Renal cortex interstitium (tissue), 11 donors: ENCODE results near the gene TRHDE. TPM values are rescaled to one million over a fixed set of nuclear protein-coding genes. Genes with fewer than 3 reads are reported as not detected.

Experiments
- DNase-seq, 11 donors: peaks; one replicate each; pipeline ENCODE4 v3.0.0-alpha.2; 2013; ENCODE audit warnings: low read depth in 9 of 11, low spot score in 4 of 11; ENCODE audit errors: extremely low read depth in 1 of 11
- polyA plus RNA-seq, 3 donors: library from polyadenylated mRNA; unstranded; fragments of 120-200 nt; gene quantifications; one replicate each; pipeline ENCODE4 v1.2.1, GENCODE V29; 2013; ENCODE audit not compliant: insufficient read length in 3 of 3

The TRHDE gene
- polyA plus RNA-seq, 3 donors = 20.6 to 27.5 (median 23.0) TPM

DNA sequence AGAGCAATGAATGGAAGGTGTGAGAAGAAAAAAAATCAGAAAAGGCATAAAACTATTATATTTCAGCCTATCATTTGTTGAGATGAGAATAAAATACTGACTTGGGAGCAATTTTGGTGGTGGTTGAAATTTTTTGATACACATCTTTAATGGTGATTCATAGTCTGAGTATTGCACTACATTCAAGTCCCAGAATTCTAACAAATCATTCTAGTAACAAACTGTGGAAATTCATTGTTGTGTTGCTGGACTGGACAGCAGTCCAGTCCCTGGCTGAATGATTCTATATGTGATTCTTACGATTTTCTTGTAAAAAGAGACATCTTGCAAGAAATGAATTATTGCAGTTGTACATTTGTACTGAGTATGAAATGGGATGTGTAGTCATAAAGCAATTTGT is 268.6 kb downstream of the TRHDE start:
- no peak for DNase-seq

DNA sequence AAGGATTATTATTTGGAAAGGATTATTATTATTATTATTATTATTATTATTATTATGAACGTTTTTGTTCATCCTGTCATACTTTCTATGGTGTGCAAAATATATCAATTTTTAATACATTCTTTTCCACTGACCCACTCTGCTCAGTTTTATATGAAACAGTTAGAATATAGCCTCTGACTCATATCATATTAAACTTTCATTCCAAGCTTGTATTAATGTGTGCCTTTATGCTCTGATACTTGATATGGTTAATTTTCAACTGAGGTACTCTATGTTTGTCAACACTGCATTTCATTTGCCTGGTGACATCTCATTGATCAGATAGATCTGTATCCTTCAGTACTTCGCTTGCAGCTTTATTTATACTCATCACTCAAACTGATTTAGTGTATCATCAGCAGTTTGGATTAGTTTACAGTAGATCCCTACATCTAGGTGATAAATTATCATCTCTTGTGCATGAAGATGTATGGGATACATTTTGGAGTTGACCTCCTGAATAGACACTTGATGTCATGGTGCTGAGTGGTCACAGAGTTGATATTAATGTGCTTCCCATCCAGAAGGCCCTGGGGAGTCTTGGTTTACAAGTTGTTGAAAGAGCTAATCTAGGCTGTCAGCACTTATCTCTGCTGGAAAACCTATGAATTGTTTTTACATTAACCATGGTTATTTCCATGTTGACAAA is 271.8 kb downstream of the TRHDE start:
- no peak for DNase-seq

- no peak for DNase-seq
Measured at GRCh38 chr12:72546106-72546505, 273.9 kb downstream of the TRHDE start.

- no peak for DNase-seq
Measured at GRCh38 chr12:72547573-72547972, 275.4 kb downstream of the TRHDE start.

- no peak for DNase-seq
Measured at GRCh38 chr12:72549184-72549583, 277.0 kb downstream of the TRHDE start.

- no peak for DNase-seq
Measured at GRCh38 chr12:72560003-72560769, 288.0 kb downstream of the TRHDE start.

DNA sequence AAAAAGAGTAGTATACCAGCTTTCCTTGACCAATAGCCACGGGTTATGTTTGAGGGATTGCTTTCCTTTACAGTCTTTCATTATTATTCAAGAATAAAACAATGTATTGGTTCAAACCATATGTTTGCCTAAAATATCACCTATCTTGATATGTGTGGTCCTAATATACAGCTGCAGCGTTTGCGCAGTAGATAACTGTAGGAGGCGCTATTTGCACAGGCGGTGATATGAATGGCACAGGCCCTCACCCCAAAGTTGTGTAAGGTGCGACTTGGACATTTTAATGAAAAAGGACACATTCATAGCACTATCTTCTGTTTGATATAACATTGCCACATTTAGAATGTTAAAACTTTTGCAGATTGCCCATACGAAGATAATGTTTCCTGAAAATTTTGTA is 298.4 kb downstream of the TRHDE start:
- DNase-seq = no peak

DNA sequence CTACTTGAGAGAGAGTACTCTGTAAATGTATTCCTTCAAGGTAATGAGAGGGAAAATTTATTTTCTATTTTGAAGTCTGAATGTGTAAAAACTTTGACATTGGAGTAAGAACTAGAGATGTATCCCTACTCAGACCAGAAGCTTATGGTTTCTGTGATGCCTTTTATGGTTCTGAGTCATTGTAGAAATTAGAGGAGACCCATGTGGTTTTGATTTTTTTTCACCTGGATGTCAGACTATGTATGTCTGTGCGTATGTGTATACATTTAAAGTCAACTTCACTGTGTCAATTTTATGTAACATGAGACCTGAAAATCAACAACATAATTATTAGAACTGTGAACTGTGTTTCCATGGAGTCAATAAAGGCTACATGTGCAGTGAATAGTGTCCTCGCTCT is 302.0 kb downstream of the TRHDE start:
- DNase-seq = no peak

GRCh38 chr12:72578327-72578726 is 306.2 kb downstream of the TRHDE start:
- DNase-seq = no peak

DNA sequence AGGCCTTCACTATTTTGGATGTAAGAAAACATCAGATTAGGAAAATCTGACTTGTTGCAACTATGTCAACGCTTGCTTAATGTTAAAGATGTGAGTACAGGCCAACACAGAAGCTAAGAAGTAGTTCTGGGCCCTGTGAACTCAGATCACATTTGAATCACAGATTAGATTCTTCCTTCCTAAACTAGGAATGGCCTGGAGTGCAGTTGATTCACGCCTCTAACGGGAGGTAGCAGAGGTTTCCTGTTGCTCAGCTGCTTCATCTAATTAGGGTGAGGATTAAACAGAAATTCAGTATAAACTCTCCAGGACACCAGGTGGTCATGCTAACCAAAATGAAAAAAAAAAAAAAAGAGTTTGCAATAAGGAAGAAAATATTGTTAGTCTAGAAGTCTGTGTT is 314.3 kb downstream of the TRHDE start:
- no peak for DNase-seq

GRCh38 chr12:72602581-72602980 is 330.4 kb downstream of the TRHDE start:
- no peak for DNase-seq

GRCh38 chr12:72605975-72606374 is 333.8 kb downstream of the TRHDE start:
- DNase-seq = no peak

DNA sequence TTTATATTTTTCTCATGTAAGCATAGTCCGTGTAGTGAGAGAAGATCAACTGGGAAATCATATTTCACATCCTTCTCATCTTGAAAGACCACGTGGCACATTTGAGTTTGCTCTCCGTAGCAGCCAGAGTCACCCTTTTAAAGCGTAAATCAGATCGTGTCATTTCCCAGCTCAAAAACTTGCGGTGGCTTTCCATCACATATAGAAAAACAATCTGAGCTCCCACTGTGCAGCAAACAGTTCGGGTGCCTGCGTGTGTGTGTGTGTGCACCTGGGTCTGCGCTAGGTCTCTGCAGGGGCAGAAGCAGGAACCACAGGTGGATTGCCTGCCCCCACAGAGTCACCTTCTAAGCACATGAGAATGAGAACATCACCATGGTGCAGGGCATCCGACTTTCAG is 338.2 kb downstream of the TRHDE start:
- no peak for DNase-seq

DNA sequence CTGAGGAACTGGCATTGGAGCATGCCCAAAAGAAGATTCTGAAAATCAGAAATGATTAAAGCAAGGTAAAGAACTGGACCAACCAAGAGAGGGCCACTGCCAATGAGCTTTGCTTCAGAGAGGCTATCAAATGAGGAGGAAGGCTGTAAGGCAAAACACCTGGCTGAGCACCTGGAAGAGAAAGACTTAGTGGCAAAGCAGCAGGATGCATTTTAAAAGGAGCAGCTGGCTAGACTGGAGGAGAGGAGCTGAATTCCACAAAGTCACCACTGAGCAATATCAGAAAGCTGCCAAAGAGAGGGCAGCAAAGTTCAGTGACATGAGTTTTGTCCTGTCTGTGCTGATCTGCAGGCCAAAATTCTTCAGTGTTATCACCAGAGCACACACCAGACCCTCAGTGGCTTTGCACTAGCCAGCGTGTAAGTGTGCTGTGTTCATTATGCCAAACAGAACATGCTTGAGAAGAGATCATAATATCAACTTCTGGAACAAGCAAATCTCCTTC is 338.7 kb downstream of the TRHDE start:
- no peak for DNase-seq

GRCh38 chr12:72612171-72612570 is 340.0 kb downstream of the TRHDE start:
- DNase-seq = no peak

DNA sequence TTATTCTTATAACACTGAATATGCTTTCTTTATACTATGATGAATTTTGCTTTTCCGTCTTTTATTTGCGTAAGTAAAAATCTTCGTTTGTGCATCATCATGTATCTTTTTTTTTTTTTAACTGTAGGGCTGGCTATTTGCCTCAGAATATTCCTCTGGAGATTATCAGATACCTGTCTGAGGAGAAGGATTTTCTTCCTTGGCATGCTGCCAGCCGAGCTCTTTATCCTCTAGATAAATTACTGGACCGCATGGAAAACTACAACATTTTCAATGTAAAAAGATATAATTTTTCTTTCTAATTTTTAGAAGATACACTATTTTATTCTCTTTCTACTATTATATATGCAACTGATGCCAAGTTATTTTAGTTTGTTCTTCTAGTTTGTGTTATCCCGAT is 346.6 kb downstream of the TRHDE start:
- no peak for DNase-seq

DNA sequence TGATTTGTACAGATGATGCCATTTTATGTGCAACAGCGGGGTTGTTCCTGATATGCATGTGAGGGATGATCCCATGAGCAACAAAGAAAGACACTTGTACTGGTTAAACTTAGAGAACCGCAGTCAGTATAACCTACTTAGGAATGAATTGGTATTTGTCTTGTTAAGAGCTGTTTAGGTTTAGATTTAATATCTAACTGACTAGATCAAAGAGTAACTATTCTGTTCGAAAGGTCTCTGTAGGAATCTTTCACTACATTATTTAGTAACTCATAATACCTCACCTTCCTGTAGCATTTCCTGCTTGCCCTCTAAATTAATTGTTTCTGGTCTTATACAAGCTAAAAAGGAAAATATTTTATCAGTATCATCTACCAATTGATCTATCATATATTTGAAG is 350.4 kb downstream of the TRHDE start:
- peak in 2 of 11 donors; percentile 7 to 21 for DNase-seq

DNA sequence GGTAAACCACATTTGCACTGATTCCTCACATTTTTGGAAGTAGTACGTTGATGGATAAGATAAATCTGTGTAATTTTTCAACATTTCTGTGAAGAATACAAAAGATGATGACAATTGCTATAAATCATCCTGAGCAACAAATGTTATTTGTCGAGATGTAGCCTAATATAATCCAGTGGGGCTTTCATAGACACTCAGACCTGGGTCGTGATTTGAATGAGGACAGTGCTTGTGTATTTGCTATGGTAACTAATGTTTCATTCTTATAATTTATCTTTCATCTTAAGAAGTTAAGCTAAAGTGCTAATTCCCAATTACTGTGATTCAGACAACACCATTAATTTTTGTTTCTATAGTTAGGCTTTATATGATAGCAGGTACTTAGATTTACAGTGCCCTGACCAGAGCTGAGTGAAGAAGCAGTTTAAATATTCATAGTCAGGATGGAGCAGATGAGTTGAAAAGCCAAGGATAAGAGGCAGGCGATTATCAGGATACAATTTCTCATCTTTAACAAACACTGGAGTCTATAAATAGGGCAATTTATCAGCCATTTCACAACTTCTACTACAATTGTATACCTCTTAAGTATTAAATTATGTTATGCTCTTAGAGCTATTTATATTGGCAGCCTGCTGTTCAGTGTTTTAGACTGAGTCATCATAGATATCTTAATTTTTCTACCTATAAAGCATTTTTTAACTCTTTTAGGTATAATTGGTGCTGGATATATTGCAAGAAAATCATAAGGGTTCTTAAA is 359.9 kb downstream of the TRHDE start:
- DNase-seq = no peak

DNA sequence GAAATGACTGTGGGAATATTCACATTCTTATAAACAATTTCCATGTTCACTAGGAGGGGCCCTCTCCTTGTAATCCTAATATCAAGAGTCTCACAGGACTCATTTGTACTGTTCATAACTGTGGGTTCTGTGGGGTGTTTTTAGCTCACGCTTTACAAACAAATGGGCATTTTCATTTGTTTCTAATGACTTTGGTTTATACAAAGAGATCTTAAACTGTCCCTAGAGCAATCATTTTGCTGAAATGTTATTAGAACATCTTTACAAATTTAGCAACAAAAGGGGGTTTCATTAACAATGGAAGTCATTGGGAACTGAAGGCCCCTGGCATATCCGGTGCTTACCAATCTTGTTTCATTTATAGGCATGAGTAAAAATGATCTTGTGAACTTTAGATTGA is 370.5 kb downstream of the TRHDE start:
- no peak for DNase-seq

- no peak for DNase-seq
Measured at GRCh38 chr12:72647139-72647538, 375.0 kb downstream of the TRHDE start.
